Muscle layer of duodenum (tissue), 2 donors: Measurements from ENCODE around the gene SDK1.

Experiments
- H3K27ac ChIP-seq: one replicate; pipeline ENCODE4 v1.7.0; 2013; ENCODE audit warnings: mild to moderate bottlenecking, low read length
- H3K27me3 ChIP-seq: one replicate; pipeline ENCODE4 v1.7.0; 2013; ENCODE audit warnings: low read depth, mild to moderate bottlenecking, control low read depth, low read length
- H3K36me3 ChIP-seq, 2 donors: one replicate each; pipeline ENCODE4 v1.7.0; 2013; ENCODE audit warnings: low read length in 2 of 2, control low read depth in 1 of 2, mild to moderate bottlenecking in 1 of 2; ENCODE audit not compliant: insufficient read depth in 2 of 2, control insufficient read depth in 1 of 2
- H3K4me1 ChIP-seq, 2 donors: one replicate each; pipeline ENCODE4 v1.7.0; 2013; ENCODE audit warnings: low read length in 2 of 2, mild to moderate bottlenecking in 2 of 2, control low read depth in 1 of 2, moderate library complexity in 1 of 2; ENCODE audit not compliant: insufficient read depth in 2 of 2, control insufficient read depth in 1 of 2
- H3K4me3 ChIP-seq, 2 donors: one replicate each; pipeline ENCODE4 v1.7.0; 2013; ENCODE audit warnings: low read length in 2 of 2, low read depth in 1 of 2, mild to moderate bottlenecking in 1 of 2
- H3K9me3 ChIP-seq, 2 donors: one replicate each; pipeline ENCODE4 v1.7.0; 2013; ENCODE audit warnings: low read length in 2 of 2, control low read depth in 1 of 2, mild to moderate bottlenecking in 1 of 2; ENCODE audit not compliant: control insufficient read depth in 1 of 2
- donor health status: healthy.

SDK1 gene

DNA sequence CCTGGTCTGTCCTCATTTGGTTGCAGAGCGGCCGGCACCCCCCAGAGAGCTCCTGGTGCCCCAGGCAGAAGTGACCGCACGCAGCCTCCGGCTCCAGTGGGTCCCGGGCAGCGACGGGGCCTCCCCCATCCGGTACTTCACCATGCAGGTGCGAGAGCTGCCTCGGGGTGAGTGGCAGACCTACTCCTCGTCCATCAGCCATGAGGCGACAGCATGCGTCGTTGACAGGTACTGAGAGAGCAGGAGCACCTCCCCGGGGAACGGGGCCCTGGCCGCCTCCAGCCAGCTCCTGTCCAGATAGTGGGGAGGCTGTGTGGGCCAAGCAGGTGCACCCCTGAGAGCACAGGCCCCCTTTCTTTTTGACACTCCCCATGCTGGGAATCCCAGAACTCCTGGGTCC is 848.2 kb downstream of the SDK1 start:
- no peaks in the 10 kb centered on the region for H3K36me3 ChIP-seq
- no peaks in the 10 kb centered on the region for H3K27me3 ChIP-seq
- no peak overlapping the region for H3K27ac ChIP-seq
- H3K4me3 ChIP-seq, result no peak overlapping the region
- H3K9me3 ChIP-seq, result no peaks in the 10 kb centered on the region
- peaks cover 0 to 5% of the 10 kb centered on the region in 2 donors for H3K4me1 ChIP-seq

DNA sequence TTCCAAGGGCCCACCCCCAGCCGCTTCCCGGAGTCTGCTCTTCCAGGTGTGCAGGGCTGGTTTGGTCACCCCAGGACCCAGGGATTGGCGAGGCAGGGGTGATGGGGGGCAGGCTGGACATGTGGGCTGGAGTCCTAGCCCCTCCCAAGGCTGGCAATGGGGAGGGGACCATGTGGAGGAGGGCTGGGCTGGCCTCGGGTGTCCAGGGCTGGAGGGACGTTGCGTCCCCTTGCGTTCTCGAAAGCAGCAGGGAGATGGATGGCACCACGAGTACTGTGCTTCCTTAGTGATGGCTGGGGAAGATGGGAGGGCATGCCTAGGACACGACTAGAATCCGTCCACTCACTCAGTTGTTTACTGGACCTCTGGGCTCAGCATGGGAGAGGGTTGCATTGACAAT is 848.6 kb downstream of the SDK1 start:
- Histone ChIP-seq H3K9me3 (no peaks in the 10 kb centered on the region), H3K27me3 (no peaks in the 10 kb centered on the region), H3K36me3 (no peaks in the 10 kb centered on the region), H3K27ac (no peak overlapping the region), H3K4me3 (no peak overlapping the region), H3K4me1 (peaks cover 0 to under 1% of the 10 kb centered on the region in 2 donors)

DNA sequence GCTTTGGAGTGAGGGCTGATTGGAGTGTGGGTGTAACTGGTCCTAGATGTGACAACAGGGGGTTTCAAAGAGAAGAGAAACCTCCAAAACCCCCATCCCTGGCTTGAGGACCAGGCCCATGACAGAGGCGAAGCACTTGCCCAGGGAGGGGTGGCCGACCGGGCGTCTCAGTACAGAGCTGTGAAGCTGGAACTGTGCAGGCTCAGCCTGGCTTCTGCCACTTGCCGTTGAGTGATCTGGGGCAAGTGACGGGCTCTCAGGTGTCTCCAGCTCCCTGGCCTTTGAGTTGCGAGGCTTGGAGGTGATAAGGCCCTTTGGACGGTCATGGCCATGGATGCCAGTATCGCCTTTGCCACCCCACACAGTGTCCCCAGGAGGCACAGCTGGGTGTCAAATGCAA is 849.7 kb downstream of the SDK1 start:
- Histone ChIP-seq H3K4me1 (no peaks in the 10 kb centered on the region), H3K27ac (no peak overlapping the region), H3K4me3 (no peak overlapping the region), H3K27me3 (no peaks in the 10 kb centered on the region), H3K36me3 (no peaks in the 10 kb centered on the region), H3K9me3 (no peaks in the 10 kb centered on the region)

DNA sequence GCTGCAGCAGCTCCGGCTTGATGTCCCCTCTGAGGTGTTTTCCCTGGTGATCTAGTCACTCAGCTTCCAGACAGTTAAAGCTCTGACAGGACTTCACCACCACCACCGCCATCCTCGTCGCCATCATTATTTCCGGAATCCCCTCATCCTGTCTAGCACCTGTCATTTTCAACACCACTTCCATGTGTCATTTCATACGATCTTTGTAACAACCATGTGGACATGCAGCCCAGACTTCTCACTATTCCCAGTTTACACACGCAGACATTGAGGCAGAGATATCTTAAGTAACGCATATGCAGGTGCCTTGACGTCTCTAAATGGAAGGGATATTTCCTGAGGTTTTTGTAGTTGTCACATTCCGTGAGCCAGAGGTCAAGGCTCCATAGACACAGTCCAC is 850.5 kb downstream of the SDK1 start:
- Histone ChIP-seq H3K4me3 (no peak overlapping the region), H3K9me3 (no peaks in the 10 kb centered on the region), H3K4me1 (no peaks in the 10 kb centered on the region), H3K27me3 (no peaks in the 10 kb centered on the region), H3K27ac (no peak overlapping the region), H3K36me3 (no peaks in the 10 kb centered on the region)

DNA sequence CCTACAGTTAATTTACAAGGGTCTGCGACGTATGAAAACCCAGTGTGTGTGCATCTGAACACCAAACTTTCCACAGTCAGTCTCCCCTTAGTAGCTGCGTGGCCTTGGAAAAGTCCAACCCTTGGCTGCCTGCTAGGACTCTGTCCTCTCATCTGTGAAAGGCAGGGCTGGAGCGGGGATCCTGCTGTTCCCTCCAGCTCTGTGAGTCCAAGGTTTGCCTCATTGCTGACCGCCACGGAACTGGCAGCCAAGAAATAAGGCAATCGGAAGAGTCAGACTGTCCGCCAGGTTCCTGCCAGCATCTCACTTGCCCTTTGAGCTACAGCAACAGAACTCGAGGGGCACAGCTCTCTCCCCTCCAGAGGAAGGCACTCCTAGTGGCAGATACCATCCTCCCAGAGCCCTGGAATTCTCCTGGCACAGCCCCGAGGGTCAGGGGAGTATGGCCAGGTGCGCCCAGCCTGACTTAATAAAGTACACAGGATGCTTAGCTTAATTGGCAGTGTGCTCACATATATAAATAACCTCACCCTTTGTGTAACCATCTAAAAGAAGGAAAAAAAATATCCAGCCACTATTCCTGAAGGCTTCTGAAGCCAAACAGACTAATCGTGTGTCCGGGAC is 851.0 kb downstream of the SDK1 start:
- no peak overlapping the region for H3K27ac ChIP-seq
- no peaks in the 10 kb centered on the region for H3K36me3 ChIP-seq
- H3K4me3 ChIP-seq, result no peak overlapping the region
- no peaks in the 10 kb centered on the region for H3K4me1 ChIP-seq
- H3K9me3 ChIP-seq, result no peaks in the 10 kb centered on the region
- no peaks in the 10 kb centered on the region for H3K27me3 ChIP-seq

DNA sequence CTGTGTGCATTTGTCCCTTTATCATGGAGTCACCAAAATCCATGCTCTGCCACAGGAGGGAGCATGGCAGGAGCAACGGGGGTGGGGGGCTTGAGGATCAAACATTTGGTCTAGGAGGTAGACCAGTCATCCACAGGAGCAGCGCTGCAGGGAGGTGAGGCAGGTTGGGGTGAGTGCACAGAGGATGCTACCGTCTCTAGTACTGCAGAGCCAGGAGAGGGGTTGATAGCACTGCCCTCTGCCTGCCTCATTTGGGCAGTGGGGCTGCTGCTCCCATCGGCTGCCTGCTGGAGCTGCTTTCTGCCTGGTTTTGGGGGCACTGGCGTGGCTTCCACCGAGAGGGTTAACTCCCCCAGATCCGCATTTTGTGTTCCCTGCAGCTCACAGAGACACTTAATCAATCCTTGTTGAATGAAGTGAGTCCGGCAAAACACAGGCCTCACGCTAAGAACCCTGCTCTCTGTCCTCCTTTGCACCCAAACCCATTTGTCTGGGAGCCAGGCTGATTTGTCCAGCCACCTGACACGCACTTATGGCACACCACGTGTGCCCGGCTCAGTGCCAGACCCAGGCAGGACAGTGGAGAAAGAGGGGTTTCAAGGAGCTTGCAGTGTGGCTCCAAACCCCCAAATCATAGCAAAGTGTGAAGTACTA is 854.0 kb downstream of the SDK1 start:
- H3K27ac ChIP-seq, result no peak overlapping the region
- no peaks in the 10 kb centered on the region for H3K9me3 ChIP-seq
- no peaks in the 10 kb centered on the region for H3K36me3 ChIP-seq
- H3K4me1 ChIP-seq, result no peaks in the 10 kb centered on the region
- H3K27me3 ChIP-seq, result no peaks in the 10 kb centered on the region
- H3K4me3 ChIP-seq, result no peak overlapping the region

DNA sequence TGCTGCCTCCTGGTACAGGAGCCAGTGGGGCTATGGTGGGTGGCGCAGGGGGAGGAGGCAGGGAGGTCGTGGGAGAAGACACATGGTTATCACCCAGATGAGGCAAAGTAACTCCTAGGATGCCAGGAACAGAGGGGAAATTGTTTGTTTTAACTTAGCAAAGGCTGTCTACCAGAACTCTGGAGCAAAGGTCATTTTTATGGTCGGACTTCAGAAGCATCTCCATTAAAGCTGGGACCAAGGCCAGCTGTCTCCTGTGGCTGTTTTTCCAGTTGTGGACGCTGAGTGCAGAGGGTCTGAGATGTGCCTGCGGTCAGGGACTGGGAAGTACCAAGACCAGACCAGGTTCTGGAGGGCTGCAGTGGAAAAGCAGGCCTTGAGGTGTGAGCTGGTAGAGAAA is 855.1 kb downstream of the SDK1 start:
- no peaks in the 10 kb centered on the region for H3K9me3 ChIP-seq
- no peak overlapping the region for H3K27ac ChIP-seq
- no peaks in the 10 kb centered on the region for H3K27me3 ChIP-seq
- no peaks in the 10 kb centered on the region for H3K4me1 ChIP-seq
- no peaks in the 10 kb centered on the region for H3K36me3 ChIP-seq
- no peak overlapping the region for H3K4me3 ChIP-seq

DNA sequence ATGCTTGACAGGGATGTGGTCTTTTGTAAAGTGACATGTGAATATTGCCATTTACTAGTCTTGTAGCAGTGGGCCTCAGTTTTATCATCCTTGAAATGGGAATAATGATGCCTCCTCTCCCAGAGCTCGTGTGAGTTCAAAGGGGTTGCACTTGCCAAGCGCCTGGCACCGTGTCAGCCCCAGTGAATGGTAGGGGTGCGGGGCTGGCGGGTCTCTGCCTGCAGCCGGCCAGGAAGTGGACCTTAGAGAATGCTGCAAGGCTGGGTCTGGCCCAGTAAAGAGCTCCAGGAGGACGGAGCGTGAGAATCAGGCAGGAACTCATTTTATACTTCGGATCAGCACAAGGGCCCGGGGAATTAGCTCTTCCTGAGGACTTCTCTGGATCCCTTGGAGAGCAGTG is 856.6 kb downstream of the SDK1 start:
- Histone ChIP-seq H3K36me3 (no peaks in the 10 kb centered on the region), H3K27me3 (no peaks in the 10 kb centered on the region), H3K27ac (no peak overlapping the region), H3K9me3 (no peaks in the 10 kb centered on the region), H3K4me3 (no peak overlapping the region), H3K4me1 (no peaks in the 10 kb centered on the region)

DNA sequence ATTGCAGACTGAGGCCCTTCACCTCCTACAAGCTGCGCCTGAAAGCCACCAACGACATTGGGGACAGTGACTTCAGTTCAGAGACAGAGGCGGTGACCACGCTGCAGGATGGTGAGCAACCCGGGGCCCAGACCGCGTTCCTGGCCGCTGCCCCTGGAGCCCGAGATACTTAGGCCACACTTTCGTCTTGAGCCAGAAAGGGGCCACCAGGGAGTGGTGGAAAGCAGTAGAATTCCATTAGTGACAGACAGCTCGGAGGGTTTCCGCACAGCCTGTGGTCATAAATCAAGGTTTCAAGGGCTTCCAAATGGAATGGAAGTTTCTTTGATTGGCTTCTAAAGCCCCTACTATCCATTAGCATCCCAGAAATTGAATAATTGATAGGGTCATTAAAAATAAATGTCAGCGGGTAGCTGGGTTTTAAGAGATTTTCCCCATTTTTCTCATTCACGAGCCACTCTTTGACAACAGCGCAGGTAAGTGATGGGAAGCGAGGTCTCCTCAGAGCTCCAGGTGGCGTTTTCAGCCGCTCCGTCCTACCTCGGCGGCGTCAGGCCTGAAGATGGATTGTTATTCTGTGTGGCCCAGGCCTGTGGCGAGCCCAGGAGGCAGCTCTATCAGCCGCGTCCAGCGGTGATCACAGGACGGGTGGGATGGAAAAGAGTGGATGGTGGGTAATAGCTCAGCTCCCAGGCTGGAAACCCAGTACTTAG is 857.5 kb downstream of the SDK1 start:
- Histone ChIP-seq H3K27me3 (no peaks in the 10 kb centered on the region), H3K4me3 (no peak overlapping the region), H3K36me3 (no peaks in the 10 kb centered on the region), H3K27ac (no peak overlapping the region), H3K4me1 (no peaks in the 10 kb centered on the region), H3K9me3 (no peaks in the 10 kb centered on the region)

DNA sequence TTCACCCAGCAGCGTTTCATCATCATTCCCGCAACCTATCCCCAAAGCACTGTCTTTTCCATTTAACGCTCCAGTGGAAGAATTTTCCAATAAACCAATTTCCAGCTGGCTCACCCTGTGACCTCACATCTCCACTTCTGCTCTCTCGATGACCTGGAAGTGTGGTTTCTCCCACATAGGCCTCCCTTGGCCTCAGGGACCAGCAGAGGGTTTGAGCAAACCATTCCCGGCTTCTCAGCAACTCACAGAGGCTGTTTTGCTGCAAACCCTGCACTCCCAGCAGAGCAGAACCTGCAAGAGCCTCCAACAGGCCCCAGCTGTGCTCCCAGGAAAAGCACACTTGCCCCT is 858.1 kb downstream of the SDK1 start:
- no peak overlapping the region for H3K27ac ChIP-seq
- H3K27me3 ChIP-seq, result no peaks in the 10 kb centered on the region
- H3K4me1 ChIP-seq, result no peaks in the 10 kb centered on the region
- H3K9me3 ChIP-seq, result no peaks in the 10 kb centered on the region
- H3K36me3 ChIP-seq, result no peaks in the 10 kb centered on the region
- no peak overlapping the region for H3K4me3 ChIP-seq

DNA sequence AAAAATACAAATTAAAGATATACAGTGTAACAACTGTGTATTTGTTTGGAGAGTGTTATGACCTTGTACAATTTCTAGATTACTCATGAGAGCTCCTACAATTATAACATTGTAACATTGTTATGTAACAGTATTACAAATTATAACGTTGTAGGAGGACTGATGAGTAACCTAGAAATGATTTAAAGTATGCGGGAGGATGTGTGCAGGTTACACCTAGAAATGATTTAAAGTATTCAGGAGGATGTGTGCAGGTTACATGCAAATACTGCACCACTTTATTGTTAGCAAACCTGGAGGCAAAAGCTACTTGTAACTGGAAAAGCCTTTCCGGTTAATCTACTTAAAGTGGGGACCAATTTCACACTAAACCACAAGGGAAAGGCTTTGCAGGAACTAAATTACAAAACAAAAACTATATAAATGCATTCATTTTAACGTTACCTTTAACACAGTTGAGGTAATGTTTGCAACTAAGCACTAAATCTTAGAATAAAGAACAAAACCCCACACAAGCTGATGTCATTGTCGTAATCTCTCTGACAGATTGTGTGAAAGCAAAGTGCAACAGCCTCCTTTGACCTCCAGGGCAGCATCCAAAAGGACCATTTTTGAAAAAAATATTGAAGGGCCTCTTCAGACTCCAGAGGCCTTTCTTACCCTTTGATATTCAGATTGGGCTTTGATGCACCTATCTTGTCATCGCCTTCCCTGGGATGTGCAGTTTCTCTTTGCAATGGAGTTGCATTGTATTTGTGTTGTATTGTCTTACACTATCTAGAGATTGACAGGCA is 858.9 kb downstream of the SDK1 start:
- Histone ChIP-seq H3K9me3 (no peaks in the 10 kb centered on the region), H3K27ac (no peak overlapping the region), H3K27me3 (no peaks in the 10 kb centered on the region), H3K36me3 (no peaks in the 10 kb centered on the region), H3K4me3 (no peak overlapping the region), H3K4me1 (no peaks in the 10 kb centered on the region)
